Duodenal mucosa (tissue), 2 donors: ENCODE results near the gene ATP9A.
"Not testable (repeated sequence)": the region's sequence is repeated elsewhere in the genome, so short reads cannot be mapped to it uniquely, and the experiment has no call there.

Experiments
- H3K27ac ChIP-seq: one replicate; pipeline ENCODE4 v1.7.0; 2013; ENCODE audit warnings: low read depth, low read length
- H3K27me3 ChIP-seq, 2 donors: one replicate each; pipeline ENCODE4 v1.7.0; 2013; ENCODE audit warnings: low read length in 2 of 2, control low read depth in 1 of 2; ENCODE audit not compliant: insufficient read depth in 2 of 2, control insufficient read depth in 1 of 2
- H3K36me3 ChIP-seq, 2 donors: one replicate each; pipeline ENCODE4 v1.7.0; 2013; ENCODE audit warnings: low read length in 2 of 2, control low read depth in 1 of 2; ENCODE audit not compliant: insufficient read depth in 2 of 2, control insufficient read depth in 1 of 2
- H3K4me1 ChIP-seq, 2 donors: one replicate each; pipeline ENCODE4 v1.7.0; 2013; ENCODE audit warnings: low read length in 2 of 2, control low read depth in 1 of 2; ENCODE audit not compliant: insufficient read depth in 2 of 2, control insufficient read depth in 1 of 2
- H3K4me3 ChIP-seq, 2 donors: one replicate each; pipeline ENCODE4 v1.7.0; 2013; ENCODE audit warnings: low read length in 2 of 2, low read depth in 1 of 2
- H3K9ac ChIP-seq, 2 donors: one replicate each; pipeline ENCODE4 v1.7.0; 2013; ENCODE audit warnings: low read length in 2 of 2, low read depth in 1 of 2
- H3K9me3 ChIP-seq, 2 donors: one replicate each; pipeline ENCODE4 v1.7.0; 2013; ENCODE audit warnings: low read length in 2 of 2, control low read depth in 1 of 2; ENCODE audit not compliant: control insufficient read depth in 1 of 2

Gene ATP9A

GRCh38 chr20:51739722-51740249, 28.4 kb downstream of the ATP9A start:
- H3K4me1 ChIP-seq, result peaks cover 28 to 31% of the 10 kb centered on the region in 2 donors
- H3K4me3 ChIP-seq, result no peak overlapping the region
- no peaks in the 10 kb centered on the region for H3K27me3 ChIP-seq
- H3K9me3 ChIP-seq, result no peaks in the 10 kb centered on the region
- no peaks in the 10 kb centered on the region for H3K36me3 ChIP-seq
- no peak overlapping the region for H3K27ac ChIP-seq
- no peak overlapping the region for H3K9ac ChIP-seq

DNA sequence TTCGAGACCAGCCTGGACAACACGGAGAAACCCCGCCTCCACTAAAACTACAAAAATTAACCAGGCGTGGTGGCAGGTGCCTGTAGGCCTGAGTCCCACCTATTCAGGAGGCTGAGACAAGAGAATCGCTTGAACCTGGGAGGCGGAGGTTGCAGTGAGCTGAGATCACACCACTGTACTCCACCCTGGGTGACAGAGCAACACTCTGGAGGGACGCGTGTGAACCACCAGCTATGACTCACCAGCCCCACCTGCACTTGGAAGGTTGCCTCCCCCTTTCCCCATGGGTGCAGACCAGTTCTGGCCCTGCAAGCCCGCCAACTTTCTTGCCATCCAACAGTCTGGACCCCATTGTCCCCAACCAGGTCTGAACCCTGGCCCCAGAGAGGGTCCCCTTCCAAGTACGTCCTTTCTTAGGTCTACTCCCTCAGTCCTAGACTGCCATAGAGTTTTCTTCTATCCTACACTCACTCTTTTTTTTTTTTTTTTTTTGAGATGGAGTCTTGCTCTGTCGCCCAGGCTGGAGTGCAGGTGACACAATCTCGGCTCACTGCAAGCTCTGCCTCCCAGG, 29.2 kb downstream of the ATP9A start:
- Histone ChIP-seq H3K27ac (no peak overlapping the region), H3K36me3 (no peaks in the 10 kb centered on the region), H3K9me3 (no peaks in the 10 kb centered on the region), H3K4me3 (no peak overlapping the region), H3K4me1 (peaks cover 25 to 27% of the 10 kb centered on the region in 2 donors), H3K27me3 (no peaks in the 10 kb centered on the region), H3K9ac (no peak overlapping the region)

- H3K9ac ChIP-seq, H3K4me3 ChIP-seq, H3K27me3 ChIP-seq, H3K9me3 ChIP-seq, H3K36me3 ChIP-seq, H3K27ac ChIP-seq: not testable (repeated sequence)
- H3K4me1 ChIP-seq, result peaks cover 24 to 27% of the 10 kb centered on the region in 2 donors
Observed at GRCh38 chr20:51738261-51738660, 29.9 kb downstream of the ATP9A start.

DNA sequence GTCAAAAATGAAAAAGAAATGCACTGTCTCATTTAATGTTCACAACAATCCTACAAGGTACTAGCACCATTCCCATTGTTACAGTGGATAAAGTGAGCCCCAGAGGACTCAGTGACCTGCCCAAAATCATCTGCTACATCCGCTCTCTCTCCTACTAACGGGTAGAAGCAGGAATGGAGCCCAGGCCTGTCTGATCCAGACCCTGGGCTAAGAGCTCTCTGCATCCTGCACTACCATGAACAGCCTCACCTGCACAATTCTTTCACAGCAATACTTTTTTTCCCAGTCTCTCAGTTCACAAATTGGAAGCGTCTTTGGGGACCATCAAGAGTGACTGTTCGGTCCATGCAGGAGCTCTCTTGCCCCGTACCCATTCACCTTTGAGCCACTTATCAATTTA, 31.2 kb downstream of the ATP9A start:
- H3K4me3 ChIP-seq, result no peak overlapping the region
- no peaks in the 10 kb centered on the region for H3K9me3 ChIP-seq
- H3K4me1 ChIP-seq, result peaks cover 12 to 26% of the 10 kb centered on the region in 2 donors
- H3K36me3 ChIP-seq, result no peaks in the 10 kb centered on the region
- no peaks in the 10 kb centered on the region for H3K27me3 ChIP-seq
- H3K27ac ChIP-seq, result no peak overlapping the region
- H3K9ac ChIP-seq, result no peak overlapping the region

DNA sequence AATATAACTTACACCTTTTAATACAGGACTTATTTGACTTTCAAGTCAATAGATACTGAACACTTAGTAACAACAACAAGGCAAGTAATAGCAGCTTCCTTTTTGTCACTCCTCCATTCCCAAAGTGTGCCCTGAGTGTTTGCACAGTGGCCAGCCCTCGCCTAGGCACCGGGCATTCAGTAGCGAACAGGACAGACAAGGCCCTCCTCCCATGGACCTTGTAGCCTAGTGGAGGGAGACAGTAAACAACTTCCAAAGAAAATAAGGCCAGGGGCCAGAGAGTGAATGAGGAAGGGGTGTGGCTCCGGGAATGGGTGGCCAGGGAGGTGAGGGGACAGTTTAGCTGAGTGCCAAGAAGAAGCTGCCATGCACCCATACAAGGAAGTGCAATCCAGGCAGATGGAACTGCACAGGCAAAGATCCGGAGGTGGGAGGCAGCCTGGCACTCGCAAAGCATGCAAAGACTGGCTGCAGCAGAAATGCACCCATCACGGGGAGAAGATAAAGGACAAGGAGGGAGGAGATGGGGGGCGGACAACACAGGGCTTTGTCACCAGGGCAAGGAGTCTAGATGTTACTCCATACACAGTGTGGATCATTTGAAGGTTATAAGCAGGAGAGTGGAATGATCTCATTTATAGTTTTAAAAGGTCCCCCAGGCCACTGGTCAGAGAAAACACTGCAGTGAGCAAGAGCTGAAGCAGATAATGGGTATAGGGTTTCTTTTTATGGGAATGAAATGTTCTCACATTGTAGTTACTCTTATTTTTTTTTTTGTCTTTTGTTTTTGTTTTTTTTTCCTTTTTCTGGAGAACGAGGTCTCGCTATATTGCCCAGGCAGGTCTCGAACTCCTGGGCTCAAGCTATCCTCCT, 32.2 kb downstream of the ATP9A start:
- Histone ChIP-seq H3K9me3 (no peaks in the 10 kb centered on the region), H3K27me3 (no peaks in the 10 kb centered on the region), H3K4me3 (no peak overlapping the region), H3K27ac (no peak overlapping the region), H3K36me3 (no peaks in the 10 kb centered on the region), H3K9ac (no peak overlapping the region), H3K4me1 (peaks cover 11 to 27% of the 10 kb centered on the region in 2 donors)

GRCh38 chr20:51734876-51735720, 33.1 kb downstream of the ATP9A start:
- H3K9ac ChIP-seq, result no peak overlapping the region

DNA sequence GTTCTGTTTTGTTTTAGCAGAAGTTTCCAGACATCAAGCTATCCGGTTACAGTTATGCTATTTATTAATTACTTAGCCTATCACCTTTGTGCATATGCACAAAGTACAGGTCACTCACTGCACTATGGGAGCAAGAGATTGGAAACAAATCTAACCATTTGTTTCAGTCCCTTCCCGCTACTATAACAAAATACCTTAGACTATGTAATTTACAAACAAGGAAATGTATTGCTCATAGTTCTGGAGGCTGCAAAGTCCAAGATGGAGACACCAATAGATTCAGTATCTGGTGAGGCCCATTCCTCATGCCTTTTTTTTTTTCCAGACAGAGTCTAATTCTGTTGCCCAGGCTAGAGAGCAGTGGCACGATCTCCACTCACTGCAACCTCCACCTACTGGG, 35.1 kb downstream of the ATP9A start:
- peaks cover 11 to 27% of the 10 kb centered on the region in 2 donors for H3K4me1 ChIP-seq
- H3K9me3 ChIP-seq, result no peaks in the 10 kb centered on the region
- no peak overlapping the region for H3K9ac ChIP-seq
- no peaks in the 10 kb centered on the region for H3K36me3 ChIP-seq
- no peak overlapping the region for H3K4me3 ChIP-seq
- H3K27me3 ChIP-seq, result no peaks in the 10 kb centered on the region
- no peak overlapping the region for H3K27ac ChIP-seq

More at GRCh38 chr20:51734876-51735720, 33.1 kb downstream of the ATP9A start:
- H3K27ac ChIP-seq, result no peak overlapping the region
- H3K36me3 ChIP-seq, result no peaks in the 10 kb centered on the region
- H3K4me3 ChIP-seq, result no peak overlapping the region
- H3K27me3 ChIP-seq, result no peaks in the 10 kb centered on the region
- peaks cover 11 to 27% of the 10 kb centered on the region in 2 donors for H3K4me1 ChIP-seq
- H3K9me3 ChIP-seq, result no peaks in the 10 kb centered on the region

GRCh38 chr20:51732096-51732791, 35.9 kb downstream of the ATP9A start:
- Histone ChIP-seq H3K36me3 (no peaks in the 10 kb centered on the region), H3K9me3 (no peaks in the 10 kb centered on the region), H3K27me3 (no peaks in the 10 kb centered on the region), H3K4me1 (peaks cover 11 to 27% of the 10 kb centered on the region in 2 donors), H3K9ac (no peak overlapping the region), H3K4me3 (peak overlapping the region in 1 of 2 donors; percentile 20), H3K27ac (peak overlapping the region; percentile 17)

DNA sequence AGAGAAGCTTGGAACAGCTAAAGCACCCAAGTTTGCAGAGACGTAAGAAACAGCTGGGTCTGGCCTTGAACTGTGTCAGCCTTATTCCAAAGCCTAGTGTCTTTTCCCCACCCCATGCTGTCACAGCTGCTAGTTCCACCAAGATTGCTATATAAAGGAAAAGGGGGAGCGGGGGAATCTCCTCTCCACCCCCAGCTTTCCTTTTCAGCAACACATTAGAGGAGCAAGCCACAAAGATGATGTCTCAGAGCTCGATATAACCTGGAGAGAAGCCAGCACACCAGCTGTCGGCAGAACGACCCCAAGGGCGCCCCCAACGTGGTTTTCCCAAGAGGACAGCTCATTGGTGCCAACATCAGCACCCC, 36.5 kb downstream of the ATP9A start:
- Histone ChIP-seq H3K27me3 (no peaks in the 10 kb centered on the region), H3K9ac (no peak overlapping the region), H3K27ac (no peak overlapping the region), H3K4me3 (no peak overlapping the region), H3K9me3 (no peaks in the 10 kb centered on the region), H3K4me1 (peaks cover 11 to 27% of the 10 kb centered on the region in 2 donors), H3K36me3 (no peaks in the 10 kb centered on the region)
